HG03565 (cell line): ENCODE results near the gene ADAP1.
"Not testable (repeated sequence)": the region's sequence is repeated elsewhere in the genome, so short reads cannot be mapped to it uniquely, and the experiment has no call there.

Experiments
- ATAC-seq: cut with Tn5 transposase; IDR thresholded peaks from one replicate; pipeline ENCODE4 v1.9.1; 2021; ENCODE audit warnings: mild to moderate bottlenecking, moderate library complexity; ENCODE audit not compliant: unreplicated experiment

Gene ADAP1

DNA sequence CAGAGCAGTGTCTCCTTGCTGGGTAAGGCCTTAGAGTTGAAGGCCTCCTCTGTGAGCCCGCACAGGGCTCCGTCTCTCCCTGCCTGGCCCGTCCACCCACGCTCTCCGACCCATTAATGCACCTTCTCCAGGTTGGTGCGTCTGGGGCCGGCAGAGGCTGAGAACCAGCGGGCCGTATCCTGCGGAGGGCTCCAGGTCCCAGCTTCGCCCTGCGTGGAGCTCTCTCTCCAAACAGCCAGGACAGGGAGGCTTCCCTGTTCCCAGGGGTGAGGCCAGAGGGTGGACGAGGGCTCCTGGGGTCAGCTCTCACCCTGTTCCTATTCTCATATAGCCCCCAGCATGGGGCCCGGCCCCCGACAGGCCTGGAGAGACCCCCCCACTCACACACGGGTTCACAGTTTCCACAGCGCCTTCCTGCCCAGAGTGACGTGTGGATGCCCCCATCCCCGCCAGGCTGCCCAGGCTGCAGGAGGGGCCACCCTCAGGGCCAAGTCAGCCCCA, 43.5 kb downstream of the ADAP1 start:
- no peak for ATAC-seq

DNA sequence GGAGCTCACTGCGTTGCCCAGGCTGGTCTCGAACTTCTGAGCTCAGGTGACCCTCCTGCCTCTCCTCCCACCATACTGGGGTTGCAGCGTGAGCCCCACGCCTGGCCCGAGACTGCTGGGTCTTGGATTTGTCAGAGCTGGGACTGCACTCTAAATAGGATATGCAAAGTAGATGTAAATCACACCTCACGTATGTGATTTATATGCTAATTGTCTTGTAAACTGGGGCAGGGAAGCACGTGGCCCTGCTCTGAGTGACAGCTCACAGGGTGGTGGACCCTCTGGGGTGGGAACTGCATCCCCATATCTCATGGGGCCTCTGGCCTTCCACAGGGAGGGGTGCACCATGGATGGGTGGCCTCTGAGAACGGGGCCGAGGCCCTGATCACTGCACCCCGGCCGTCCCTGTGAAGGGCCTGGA, 44.0 kb downstream of the ADAP1 start:
- ATAC-seq = no peak

DNA sequence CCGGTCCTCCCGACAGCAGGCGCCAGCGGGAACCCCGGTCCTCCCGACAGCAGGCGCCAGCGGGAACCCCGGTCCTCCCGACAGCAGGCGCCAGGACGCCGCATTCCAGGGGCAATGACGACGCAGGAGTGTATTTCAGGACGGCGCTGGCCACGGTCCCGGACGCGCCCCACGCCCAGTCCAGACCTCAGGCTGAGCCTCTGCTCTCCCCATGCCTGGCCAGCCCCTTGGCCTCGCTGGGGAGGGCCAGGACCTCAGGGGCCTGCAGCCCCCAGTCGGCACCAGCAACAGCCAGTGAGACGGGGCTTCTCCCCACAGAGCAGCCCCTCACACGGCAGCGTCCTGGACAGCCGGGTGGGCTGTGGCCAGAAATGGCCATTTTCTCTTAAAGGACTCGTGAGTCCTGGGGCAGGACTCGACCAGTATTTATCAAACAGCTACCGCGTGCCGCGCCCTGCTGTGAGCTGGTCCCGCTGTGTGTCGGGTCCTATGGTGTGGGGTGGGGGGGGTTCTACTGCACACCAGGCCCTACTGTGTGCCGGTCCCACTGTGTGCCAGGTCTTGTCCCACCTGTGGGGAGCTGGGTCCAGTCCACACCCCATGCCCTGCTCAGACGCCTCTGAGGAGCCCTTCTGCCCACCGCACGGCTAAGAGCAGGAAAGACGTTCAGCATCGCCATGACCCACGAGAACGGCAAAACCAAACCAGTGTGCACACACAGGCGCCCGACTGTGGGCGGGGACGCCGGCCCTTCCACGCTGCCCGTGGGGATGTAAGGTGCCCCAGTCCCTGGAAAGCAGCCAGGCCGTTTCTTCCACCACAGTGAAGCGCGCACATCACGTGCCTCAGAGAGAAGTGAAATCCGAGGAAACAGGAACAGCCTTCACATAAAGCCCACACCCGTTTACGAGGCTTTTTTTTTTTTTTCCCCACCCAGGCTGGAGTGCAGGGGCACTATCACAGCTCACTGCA, 44.8 kb downstream of the ADAP1 start:
- ATAC-seq = no peak

DNA sequence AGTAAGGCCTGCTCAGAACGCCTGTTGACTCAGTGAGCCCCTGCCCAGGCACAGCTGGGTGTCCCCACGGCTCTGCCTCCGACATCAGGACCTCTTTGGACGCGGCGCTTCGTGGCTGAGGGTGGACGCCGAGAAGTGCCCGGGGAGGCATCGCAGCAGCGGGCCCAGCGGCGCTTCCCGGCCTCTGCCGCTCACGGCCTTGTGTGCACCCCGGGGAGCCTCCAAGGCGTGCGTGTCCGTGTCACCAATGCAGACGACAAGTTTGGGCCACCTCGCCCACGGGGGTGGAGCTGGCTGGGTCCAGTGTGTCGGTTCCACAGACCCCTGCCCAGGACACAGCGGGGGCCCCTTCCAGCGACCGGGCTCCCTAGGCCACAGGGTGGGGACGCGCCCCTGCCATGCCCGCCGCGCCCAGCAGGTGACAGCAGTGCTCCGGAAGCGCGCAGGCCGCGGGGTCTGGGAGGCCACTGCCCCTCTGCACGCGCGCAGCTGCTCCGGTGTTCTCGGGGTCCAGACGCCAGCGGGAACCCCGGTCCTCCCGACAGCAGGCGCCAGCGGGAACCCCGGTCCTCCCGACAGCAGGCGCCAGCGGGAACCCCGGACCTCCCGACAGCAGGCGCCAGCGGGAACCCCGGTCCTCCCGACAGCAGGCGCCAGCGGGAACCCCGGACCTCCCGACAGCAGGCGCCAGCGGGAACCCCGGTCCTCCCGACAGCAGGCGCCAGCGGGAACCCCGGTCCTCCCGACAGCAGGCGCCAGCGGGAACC, 45.7 kb downstream of the ADAP1 start:
- ATAC-seq = not testable (repeated sequence)

DNA sequence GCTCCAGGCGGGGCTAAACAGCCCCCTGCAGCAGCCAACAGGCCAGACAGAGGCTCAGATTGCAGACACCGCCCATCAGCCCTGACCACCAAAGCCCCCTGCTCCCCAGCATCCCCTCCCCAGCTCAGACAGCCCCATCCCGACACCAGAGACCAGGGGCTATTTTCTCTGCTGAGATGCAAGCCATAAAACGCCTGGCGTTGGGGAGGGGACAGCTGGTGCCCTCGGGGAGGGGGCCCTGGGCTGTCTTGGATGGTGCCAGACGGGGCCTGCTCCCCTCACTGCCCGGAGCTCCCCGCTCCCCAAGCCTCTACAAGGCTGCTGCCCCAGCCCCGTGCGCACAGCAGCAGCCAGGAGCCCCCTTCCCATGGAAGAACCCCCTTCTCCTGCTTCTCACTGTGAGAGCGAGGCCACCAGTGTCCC, 46.3 kb downstream of the ADAP1 start:
- ATAC-seq = no peak

DNA sequence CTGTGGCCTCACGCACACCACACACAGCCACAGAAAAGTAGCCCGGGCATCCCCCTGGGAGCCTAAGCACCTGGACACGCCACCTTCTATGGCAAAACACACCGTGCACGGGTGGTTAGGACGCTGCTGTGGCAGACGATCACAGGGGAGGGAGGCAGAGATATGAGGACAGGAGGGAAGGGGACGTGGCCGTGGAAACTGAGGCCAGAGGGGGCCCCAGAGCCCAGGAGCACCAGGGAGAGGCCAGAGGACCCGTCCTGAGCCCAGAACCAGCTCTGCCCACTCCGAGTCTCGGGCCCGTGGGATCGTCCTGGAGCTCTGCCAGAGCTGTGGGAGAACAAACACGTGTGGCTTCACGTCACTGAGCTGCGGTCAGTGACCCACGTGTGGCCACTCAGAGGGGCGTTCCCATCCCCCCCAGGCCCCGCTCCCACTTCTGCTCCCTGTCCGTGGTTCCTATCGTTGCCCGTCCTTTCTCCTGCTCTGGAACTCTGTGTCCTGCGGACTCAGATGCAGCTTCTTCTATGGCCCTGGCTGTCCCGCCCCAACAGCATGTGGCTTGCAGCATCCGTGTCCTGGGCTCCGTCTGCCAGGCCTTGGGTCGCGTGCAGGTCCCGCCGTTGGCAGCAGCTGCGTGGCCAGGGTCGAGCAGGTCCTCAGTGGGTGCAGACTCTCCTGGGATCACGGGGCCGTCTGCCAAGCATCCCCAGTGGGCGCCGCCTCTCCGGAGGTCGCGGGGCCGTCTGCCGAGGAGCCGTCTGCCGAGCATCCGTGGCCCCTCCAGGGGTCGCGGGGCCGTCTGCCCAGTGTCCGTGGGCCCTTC, 47.1 kb downstream of the ADAP1 start:
- no peak for ATAC-seq

DNA sequence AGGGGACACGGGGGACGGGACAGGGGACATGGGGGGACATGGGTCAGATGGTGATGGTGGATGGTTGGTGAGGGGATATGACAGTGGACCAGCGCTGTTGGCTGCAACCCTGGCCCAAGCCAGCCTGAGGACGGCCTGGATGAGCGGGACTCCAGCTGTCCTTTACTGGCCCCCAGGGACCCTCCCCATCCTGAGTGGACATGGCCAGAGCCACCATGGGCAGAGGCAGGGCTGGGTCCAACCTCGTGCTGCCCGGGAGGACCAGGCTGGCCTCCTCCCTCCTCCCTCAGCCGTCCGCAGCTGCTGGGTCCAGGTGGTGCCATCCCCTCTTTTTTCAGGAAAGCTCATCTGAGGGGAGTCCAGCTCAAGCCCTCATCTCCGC, 47.7 kb downstream of the ADAP1 start:
- ATAC-seq = no peak

DNA sequence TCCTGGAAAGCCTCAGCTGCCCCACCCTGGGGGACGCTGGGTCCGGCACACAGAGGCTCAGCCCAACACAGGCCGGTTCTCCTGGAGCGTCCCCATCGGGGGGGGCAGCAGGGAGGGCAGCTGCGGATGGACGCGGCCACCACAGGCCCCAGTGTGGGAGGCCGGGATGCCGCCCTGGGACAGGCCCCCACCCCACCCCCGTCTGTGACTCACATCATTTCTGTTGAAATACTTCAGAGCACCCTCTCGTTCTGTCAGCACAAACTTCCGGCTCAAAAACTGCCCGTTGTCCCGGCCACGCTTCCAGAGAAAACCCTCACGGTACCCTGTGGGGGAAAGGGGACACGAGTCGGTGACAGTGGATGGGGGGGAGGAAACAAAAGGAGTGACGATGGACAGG, 49.6 kb downstream of the ADAP1 start:
- no peak for ATAC-seq

DNA sequence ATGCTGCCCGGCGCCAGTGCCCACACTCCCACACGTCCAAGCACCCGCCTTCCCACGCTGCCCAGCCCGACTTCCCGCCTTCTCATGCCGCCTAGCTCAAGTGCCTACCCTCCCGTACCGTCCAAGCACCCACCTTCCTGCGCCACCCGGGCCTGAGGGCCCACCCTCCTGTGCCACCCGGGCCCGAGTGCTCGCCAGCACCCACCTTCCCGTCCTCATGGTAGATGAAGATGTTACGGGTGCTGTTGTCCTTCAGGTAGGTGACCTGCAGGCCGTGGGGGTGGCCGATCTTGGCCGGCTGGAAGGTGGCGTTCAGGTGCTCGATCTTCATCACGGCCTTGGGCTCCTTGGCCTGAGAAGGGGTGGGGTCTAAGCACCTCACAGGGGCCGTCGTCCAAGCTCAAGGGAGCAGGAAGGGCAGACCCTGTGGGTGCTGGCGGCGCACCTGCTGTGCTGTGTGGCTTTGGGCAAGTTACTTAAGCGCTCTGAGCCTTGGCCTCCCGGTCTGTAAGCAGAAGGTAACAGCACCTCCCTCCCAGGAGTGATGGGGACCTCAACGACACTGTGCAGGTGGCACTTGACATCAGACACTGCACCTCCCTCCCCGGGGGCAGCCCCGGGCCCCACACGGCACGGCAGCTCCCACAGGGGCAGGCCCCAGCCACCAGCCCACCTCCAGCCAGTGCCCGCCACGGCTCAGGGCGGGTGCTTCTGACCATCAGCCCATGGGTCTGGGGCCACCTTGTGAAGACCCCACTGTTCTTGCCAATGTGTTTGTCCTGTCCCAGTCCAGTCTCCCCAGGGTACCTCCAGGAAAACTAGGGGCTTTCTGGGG, 50.3 kb downstream of the ADAP1 start:
- no peak for ATAC-seq

DNA sequence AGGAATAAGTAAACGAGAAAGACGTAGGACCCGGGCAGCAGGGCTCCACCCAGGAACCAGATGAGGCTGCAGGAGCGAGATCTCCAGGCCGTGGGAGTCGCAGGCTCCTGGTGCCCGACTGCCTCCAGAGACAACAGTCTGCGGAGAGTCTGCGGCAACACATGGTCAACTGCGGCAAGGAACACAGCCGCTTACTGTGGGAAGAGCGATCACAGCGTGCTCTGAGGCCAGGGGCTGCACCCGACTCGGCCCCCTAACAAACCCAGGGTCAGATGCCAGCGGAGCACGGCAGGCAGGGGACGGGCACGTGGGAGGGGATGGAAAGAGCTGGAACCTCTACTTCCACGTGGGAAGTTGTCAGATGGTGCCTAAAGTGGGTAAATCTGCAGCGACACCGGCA, 51.5 kb downstream of the ADAP1 start:
- ATAC-seq = no peak

DNA sequence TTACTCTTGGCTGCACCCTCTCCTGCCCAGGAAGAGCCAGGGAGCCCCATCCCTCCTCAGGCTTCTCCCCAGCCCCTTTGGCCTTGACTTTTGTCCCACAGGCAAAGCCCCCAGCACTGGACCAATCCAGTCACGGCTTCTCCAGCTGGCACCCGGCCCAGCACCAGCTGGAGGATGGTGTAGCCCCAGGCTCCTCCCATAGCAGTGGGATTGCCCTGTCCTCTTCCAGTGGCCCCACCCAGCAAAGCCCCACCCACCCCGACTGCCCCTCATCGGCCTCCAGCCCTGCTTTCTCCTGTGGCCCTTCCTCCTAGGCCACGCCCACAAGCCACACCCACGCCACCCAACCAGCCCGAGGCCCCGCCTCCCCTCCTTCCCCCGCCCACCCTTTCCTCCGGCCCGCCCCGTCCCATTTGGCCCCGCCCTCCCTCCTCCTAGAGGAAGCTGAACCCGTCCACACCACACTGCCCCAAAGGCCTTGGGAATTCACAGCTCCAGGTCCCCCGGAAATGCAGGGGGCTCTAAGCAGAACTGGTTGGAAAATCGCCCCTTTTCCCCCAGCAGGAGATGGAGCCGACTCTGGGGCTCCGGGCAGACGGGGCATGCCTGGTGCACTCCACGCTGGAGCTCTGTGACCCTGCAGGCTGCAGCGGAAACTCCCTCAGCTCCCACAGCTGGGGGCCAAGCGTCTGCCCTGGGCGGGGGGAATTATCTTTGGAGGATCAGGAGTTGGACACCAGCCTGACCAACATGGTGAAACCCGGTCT, 52.9 kb downstream of the ADAP1 start:
- no peak for ATAC-seq

DNA sequence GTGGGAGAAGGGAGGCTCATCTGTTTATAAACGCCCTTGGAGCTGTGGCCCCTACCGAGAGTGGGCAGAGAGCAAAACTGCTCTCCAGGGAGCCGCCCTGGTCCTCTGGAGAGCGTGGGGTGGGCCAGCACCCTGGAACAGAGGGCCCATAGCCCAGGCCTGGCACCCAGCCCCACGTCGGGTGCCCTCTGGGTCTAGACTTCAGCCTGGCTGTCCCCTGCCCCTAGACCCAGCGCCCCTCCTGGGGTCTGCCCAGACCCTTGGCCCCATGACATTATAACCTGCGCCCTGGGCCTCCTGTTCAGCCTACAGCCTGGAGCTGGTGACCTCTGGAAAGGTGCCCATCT, 53.5 kb downstream of the ADAP1 start:
- ATAC-seq = no peak

DNA sequence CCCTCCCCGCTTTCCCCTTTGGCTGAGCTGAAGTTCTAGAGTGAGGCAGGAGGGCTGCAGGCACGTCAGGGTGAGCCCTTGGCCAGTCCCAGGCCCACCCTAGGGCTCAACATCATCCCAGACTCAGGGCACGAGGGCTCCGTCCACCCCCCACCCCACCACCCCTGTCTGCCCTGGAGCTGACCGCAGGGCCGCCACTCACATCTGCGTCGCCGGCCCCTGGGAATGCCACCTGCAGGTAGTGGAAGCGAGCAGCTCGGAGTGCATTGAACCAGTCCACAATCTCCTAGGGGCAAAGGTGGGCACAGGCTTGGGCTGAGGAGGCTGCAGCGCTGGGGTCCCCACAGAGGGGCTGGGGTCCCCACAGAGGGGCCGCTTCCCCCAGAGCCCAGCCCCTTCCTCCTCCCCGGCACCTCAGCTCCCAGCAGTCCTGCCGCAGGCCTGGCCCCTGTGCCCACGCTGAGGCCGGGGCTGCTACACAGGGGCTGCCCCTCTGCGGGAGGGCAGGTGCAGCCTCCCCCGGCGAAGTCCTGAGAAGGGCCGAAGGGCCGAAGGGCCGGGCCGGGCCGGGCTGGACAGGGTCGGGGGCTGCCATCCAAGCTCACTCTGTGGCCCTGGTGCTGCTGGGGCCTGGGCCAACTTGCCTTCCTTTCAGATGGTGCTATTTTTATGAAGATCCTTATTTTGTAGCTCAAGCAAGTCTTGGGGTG, 54.0 kb downstream of the ADAP1 start:
- no peak for ATAC-seq

DNA sequence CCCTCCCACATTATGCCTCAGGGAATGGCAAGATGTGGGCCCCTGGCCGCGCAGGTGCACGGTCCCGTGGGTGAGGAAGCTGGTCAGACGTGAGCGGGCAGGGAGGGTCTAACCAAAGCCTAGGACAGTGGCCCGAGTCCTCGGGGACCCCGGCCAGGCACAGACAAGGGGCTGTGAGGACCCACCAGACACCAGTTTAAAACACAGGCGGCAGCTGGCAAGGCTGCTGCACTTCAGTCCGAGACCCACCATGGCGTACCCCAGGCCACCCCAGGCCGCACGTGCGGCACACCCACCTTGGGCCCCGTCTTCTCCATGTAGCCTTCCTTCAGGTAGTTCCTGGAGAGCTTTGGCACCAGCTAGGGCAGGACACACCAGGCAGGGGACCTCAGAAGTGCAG, 54.7 kb downstream of the ADAP1 start:
- ATAC-seq = no peak

DNA sequence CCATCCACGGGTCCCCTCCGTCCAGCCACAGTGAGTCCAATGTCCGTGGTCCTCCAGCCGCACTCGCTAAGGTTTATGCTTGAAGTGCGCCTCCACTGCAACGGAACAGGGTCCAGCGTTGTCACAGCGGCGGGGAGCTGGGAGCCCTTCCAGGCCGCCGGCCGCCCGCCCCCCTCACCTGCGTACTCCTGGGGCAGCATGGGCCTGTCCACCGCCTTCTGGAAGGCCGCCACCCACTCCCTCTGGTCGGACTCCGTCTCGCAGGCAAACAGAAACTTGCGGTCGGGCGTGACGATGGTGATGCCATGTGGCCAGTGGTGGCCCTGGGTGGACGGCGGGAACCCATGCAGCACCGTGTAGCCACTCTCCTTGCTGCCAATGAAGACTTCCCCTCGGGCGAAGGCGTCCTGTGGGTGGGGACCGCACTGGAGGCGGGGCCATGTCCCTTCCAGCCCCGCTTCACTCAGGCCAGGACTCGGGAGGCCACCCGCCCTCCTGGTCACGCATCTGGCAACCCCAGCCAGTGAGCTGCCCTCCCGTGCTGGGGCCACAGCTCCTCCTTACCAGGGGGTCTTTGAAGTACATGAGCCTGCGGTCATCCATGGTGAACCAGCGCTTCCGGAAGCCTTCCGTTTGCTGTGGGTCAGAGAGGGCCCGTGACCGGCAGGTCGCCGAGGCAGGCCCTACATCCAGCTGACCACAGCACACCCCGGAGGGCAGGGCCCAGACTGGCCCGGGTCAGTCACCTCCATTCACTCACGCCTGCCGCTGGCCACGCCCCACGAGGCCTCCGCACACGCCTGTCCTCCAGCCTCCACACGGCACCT, 55.4 kb downstream of the ADAP1 start:
- no peak for ATAC-seq

DNA sequence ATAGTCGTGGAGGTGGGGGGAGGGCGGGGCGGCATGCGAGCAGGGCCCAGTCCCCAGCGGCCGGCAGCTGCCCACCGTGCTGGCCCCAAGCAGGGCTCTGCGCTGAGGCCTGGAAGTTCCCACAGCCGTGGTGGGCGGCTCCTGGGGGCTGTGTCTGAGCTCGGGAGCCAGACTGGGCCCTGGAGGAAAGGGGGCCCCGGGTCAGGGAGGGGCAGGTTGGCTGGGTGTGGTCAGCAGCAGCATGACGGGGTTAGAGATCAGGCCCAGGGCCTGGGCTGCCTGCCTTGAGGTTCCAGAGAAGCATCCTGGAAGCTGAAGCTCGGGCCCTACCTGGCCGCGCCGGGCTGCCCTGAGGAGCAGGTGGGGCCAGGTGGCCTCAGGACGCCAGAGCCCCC, 56.0 kb downstream of the ADAP1 start:
- ATAC-seq = no peak

DNA sequence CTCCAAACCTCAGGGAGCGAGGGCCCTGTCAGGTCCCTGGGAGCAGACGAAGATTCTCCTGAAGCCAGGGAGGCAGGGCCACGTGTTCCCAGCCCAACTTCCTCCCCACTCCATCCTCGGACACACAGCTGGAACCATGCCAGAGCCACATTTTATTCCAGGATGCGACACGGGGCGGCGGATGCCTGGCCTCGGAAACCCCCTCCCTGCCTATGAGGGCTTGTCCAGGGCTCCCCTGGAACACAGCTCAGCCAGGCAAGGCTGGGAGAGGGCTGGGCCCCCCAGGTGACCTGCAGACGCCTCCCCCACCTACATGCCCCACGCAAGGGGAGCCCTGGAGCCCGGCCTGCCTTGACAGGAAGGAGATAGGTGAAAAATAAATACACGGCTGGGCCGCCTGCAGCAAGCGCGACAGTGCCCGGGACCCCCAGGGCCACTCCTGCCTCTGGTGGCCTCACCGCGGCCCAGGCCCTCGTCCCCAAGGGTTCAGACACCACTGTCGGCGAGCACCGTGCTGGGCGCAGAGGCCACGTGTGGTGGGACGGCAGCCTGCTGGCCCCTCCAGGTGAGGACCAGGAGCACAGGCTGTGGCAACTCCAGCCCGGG, 56.6 kb downstream of the ADAP1 start:
- no peak for ATAC-seq

DNA sequence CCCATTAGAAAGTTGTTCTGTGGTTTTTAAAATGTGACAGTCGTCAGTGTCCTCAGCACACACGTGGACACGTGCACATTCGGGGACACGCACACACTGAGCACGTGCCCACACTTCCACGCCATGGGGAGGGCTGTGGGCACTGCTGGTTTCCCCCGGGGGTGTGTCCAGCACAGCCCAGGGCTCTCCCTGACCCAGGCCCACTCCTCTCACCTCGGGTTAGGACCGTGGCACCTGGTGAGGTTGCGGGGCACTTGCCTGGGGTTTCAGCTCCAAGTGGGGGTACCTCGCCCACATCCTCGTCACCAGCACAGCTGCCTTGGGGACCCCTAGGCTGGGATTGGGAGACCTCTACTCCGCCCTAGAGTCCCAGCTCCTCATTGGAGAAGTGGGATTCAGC, 57.4 kb downstream of the ADAP1 start:
- no peak for ATAC-seq
